HL-60 (cell line): ENCODE data around the gene SOBP.

Experiments
- POLR2AphosphoS5 ChIP-seq: IDR thresholded peaks from 2 replicates; pipeline ENCODE4 v1.6.1; 2012; ENCODE audit warnings: low read depth
- TF ChIP-seq, protein P1 (sequence below): IDR thresholded peaks from one replicate; pipeline ENCODE4 v1.5.1; 2011; ENCODE audit warnings: low read length, control low read depth, inconsistent platforms; ENCODE audit not compliant: insufficient read depth
- TF ChIP-seq, protein P2 (sequence below): IDR thresholded peaks from 2 replicates; pipeline ENCODE4 v1.6.1; 2012; ENCODE audit warnings: low read depth; ENCODE audit not compliant: insufficient replicate concordance

DNA sequence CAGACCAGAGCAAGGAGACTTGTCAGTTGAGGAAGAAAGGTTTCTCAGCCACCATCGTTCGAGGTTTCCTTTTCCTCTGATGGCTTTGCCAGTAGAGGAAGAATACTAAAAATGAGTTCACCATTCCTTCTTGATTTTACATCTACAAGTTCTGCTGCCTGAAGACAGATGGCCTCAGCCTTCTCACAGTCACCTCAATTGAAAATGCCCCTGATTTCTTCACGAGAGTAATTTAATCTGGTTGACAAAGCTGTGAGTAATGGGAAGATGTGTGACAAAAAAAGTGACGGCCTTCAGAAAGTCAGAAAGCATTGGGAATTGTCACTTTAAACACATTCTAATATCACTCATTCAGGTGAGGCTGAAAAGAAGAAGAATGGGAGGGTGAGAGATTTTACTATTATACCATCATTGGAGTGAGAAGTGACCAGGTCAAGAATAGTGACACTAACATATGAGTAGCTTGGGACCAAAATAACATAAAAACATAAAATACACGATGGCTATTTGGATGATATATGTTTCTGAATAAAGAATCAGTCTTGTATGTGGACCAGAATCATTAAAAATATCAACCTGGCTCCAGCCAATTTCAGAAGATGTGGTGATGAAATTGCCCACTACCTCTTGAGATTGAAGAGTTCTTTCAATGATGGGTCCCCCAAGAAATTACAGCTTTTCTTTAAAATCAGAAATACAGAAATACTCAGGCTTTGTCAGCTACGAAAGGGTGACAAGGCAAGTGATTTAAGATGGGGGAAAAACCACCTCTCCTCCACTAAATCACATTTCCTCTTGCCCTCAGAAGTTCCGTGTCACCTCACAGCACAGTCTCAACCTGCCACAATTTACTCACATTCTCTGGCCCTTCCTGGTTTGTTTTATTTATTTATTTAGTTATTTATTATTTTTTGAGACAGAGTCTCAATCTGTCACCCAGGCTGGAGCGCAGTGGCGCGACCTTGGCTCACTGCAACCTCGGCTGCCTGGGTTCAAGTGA, 147.7 kb downstream of the SOBP start:
- TF ChIP-seq POLR2AphosphoS5 = no peak
- TF ChIP-seq, protein P1, sequence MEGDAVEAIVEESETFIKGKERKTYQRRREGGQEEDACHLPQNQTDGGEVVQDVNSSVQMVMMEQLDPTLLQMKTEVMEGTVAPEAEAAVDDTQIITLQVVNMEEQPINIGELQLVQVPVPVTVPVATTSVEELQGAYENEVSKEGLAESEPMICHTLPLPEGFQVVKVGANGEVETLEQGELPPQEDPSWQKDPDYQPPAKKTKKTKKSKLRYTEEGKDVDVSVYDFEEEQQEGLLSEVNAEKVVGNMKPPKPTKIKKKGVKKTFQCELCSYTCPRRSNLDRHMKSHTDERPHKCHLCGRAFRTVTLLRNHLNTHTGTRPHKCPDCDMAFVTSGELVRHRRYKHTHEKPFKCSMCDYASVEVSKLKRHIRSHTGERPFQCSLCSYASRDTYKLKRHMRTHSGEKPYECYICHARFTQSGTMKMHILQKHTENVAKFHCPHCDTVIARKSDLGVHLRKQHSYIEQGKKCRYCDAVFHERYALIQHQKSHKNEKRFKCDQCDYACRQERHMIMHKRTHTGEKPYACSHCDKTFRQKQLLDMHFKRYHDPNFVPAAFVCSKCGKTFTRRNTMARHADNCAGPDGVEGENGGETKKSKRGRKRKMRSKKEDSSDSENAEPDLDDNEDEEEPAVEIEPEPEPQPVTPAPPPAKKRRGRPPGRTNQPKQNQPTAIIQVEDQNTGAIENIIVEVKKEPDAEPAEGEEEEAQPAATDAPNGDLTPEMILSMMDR = no peak
- TF ChIP-seq, protein P2, sequence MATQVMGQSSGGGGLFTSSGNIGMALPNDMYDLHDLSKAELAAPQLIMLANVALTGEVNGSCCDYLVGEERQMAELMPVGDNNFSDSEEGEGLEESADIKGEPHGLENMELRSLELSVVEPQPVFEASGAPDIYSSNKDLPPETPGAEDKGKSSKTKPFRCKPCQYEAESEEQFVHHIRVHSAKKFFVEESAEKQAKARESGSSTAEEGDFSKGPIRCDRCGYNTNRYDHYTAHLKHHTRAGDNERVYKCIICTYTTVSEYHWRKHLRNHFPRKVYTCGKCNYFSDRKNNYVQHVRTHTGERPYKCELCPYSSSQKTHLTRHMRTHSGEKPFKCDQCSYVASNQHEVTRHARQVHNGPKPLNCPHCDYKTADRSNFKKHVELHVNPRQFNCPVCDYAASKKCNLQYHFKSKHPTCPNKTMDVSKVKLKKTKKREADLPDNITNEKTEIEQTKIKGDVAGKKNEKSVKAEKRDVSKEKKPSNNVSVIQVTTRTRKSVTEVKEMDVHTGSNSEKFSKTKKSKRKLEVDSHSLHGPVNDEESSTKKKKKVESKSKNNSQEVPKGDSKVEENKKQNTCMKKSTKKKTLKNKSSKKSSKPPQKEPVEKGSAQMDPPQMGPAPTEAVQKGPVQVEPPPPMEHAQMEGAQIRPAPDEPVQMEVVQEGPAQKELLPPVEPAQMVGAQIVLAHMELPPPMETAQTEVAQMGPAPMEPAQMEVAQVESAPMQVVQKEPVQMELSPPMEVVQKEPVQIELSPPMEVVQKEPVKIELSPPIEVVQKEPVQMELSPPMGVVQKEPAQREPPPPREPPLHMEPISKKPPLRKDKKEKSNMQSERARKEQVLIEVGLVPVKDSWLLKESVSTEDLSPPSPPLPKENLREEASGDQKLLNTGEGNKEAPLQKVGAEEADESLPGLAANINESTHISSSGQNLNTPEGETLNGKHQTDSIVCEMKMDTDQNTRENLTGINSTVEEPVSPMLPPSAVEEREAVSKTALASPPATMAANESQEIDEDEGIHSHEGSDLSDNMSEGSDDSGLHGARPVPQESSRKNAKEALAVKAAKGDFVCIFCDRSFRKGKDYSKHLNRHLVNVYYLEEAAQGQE = no peak
